B cell (primary cell): ENCODE measurements around the gene CASP8AP2. TPM values are rescaled to one million over a fixed set of nuclear protein-coding genes. Genes with fewer than 3 reads are reported as not detected.
A peak's percentile ranks its signal among the peaks of the same experiment; 100 is the strongest.

Experiments
- ATAC-seq: fragments of 200-7000 bp; cut with Tn5 transposase; one replicate; pipeline ENCODE4 v1.10.0; 2021; ENCODE audit warnings: low read depth, mild to moderate bottlenecking, moderate number of reproducible peaks, moderate library complexity
- CTCF ChIA-PET: fragments of 350-600 bp; sonication (Branson Sonifier 250); formaldehyde crosslinking; loops from one replicate; lab custom pipeline; 2021; ENCODE audit warnings: antibody characterized with exemption, inconsistent platforms; lab: Charles Lee
- POLR2A ChIA-PET: fragments of 350-600 bp; sonication (Branson Sonifier 250); formaldehyde crosslinking; loops from one replicate; lab custom pipeline; 2021; ENCODE audit warnings: antibody characterized with exemption; lab: Charles Lee
- DNase-seq: peaks from one replicate; pipeline ENCODE4 v3.0.0; 2013
- H2AFZ ChIP-seq: 2 replicates; pipeline ENCODE4 v1.6.1; 2012; ENCODE audit warnings: mild to moderate bottlenecking, low read depth, low read length; ENCODE audit not compliant: insufficient read depth, poor library complexity, severe bottlenecking
- H3K27ac ChIP-seq, 2 donors: 1 replicate in 1 of 2; 2 replicates in 1 of 2; pipeline ENCODE4 v1.5.1; 2012 to 2013; ENCODE audit warnings: low read length in 2 of 2, mild to moderate bottlenecking in 2 of 2, moderate library complexity in 1 of 2
- H3K27me3 ChIP-seq, 4 experiments: fragments of 200-600 bp in 1 of 4; sonication (generic) in 1 of 4; replicated peaks in 1 of 4; 1 replicate in 2 of 4; 2 replicates in 2 of 4; pipeline versions ENCODE4 v1.6.1 to v1.7.0; 2013 to 2016; ENCODE audit warnings: low read length in 3 of 4, mild to moderate bottlenecking in 2 of 4, mixed read lengths in 1 of 4, moderate library complexity in 1 of 4; ENCODE audit not compliant: insufficient read depth in 4 of 4, control insufficient read depth in 3 of 4; ENCODE audit errors: control extremely low read depth in 1 of 4
- H3K36me3 ChIP-seq, 2 experiments: replicated peaks in 1 of 2; 1 replicate in 1 of 2; 2 replicates in 1 of 2; pipeline versions ENCODE4 v1.6.1 to v1.7.1; 2013; ENCODE audit warnings: low read length in 1 of 2; ENCODE audit not compliant: insufficient read depth in 2 of 2, control insufficient read depth in 1 of 2; ENCODE audit errors: control extremely low read depth in 1 of 2, extremely low read depth in 1 of 2
- H3K4me1 ChIP-seq, 2 donors: fragments of 200-600 bp in 1 of 2; sonication (generic) in 1 of 2; 1 replicate in 1 of 2; 2 replicates in 1 of 2; pipeline versions ENCODE4 v1.5.1 to v1.6.1; 2013 to 2017; ENCODE audit warnings: low read length in 2 of 2; ENCODE audit not compliant: control insufficient read depth in 2 of 2, insufficient read depth in 2 of 2
- H3K4me2 ChIP-seq: replicated peaks from 2 replicates; pipeline ENCODE3; 2012; ENCODE audit warnings: mild to moderate bottlenecking, low read depth, low read length; ENCODE audit not compliant: poor library complexity, severe bottlenecking
- H3K4me3 ChIP-seq, 5 experiments: fragments of 200-600 bp in 1 of 5; sonication (generic) in 1 of 5; 1 replicate in 3 of 5; 2 replicates in 2 of 5; pipeline versions ENCODE4 v1.5.1 to v1.7.0; 2011 to 2016; ENCODE audit warnings: low read length in 4 of 5, mild to moderate bottlenecking in 4 of 5, low read depth in 2 of 5, control low read depth in 1 of 5, moderate library complexity in 1 of 5; ENCODE audit not compliant: insufficient read depth in 1 of 5; ENCODE audit errors: control extremely low read depth in 1 of 5, extremely low read depth in 1 of 5
- H3K79me2 ChIP-seq: fragments of 200-600 bp; sonication (generic); one replicate; pipeline ENCODE4 v1.6.0; 2016; ENCODE audit warnings: low read length; ENCODE audit not compliant: control insufficient read depth, insufficient read depth
- H3K9ac ChIP-seq: fragments of 200-600 bp; sonication (generic); 2 replicates; pipeline ENCODE4 v1.6.1; 2017; ENCODE audit warnings: mild to moderate bottlenecking, low read length, moderate library complexity
- H3K9me3 ChIP-seq, 3 donors: one replicate each; pipeline versions ENCODE4 v1.6.1 to v1.7.1; 2013; ENCODE audit warnings: low read length in 2 of 3; ENCODE audit not compliant: control insufficient read depth in 2 of 3, insufficient read depth in 1 of 3; ENCODE audit errors: control extremely low read depth in 1 of 3
- H4K20me1 ChIP-seq: 2 replicates; pipeline ENCODE4 v1.6.0; 2012; ENCODE audit warnings: mild to moderate bottlenecking, low read length; ENCODE audit not compliant: insufficient read depth, control insufficient read depth, poor library complexity, severe bottlenecking
- H3K27ac Mint-ChIP-seq: one replicate; pipeline ENCODE4 v1.8.0; 2021; ENCODE audit warnings: mixed read lengths
- H3K27me3 Mint-ChIP-seq: one replicate; pipeline ENCODE4 v1.8.0; 2021; ENCODE audit warnings: mixed read lengths
- H3K4me1 Mint-ChIP-seq: one replicate; pipeline ENCODE4 v1.8.0; 2021; ENCODE audit warnings: mixed read lengths
- H3K4me3 Mint-ChIP-seq: one replicate; pipeline ENCODE4 v1.8.0; 2021; ENCODE audit warnings: mixed read lengths
- H3K9me3 Mint-ChIP-seq: one replicate; pipeline ENCODE4 v1.8.0; 2022; ENCODE audit warnings: mixed read lengths; ENCODE audit not compliant: insufficient read depth
- EZH2 ChIP-seq: IDR thresholded peaks from 2 replicates; pipeline ENCODE4 v1.6.1; 2012; ENCODE audit warnings: borderline replicate concordance, low read depth, mild to moderate bottlenecking, moderate library complexity, low read length; ENCODE audit not compliant: insufficient read depth, poor library complexity, severe bottlenecking
- WGBS: methylation state at CpG from one replicate; pipeline ENCODE4 v1.1.5; 2013; ENCODE audit warnings: missing lambda C conversion rate; ENCODE audit not compliant: insufficient coverage; 5-methylcytosine and 5-hydroxymethylcytosine counted together
- intact Hi-C: fragments of 100-400 bp; cut with micrococcal nuclease; formaldehyde crosslinking; loops from one replicate; pipeline ENCODE4 v1.10.0; 2022
- polyA minus RNA-seq: library from RNA; depleted of rRNA, polyadenylated mRNA; stranded (reverse); fragments of >200 nt; gene quantifications from 2 replicates; pipeline ENCODE4 v1.2.3, GENCODE V29; 2012
- polyA plus RNA-seq: library from polyadenylated mRNA; depleted of rRNA; stranded (reverse); fragments of >200 nt; gene quantifications from 2 replicates; pipeline ENCODE4 v1.2.3, GENCODE V29; 2012
- total RNA-seq, 2 donors: library from RNA; stranded (reverse); fragments of 120-200 nt in 1 of 2; gene quantifications; 1 replicate in 1 of 2; 2 replicates in 1 of 2; pipeline versions ENCODE4 v1.2.3 to v1.2.4, GENCODE V29; 2013 to 2022
- TF ChIP-seq, protein P1 (sequence below): fragments of 200-600 bp; IDR thresholded peaks from one replicate; pipeline ENCODE4 v1.8.0; 2022; ENCODE audit warnings: antibody characterized with exemption, mild to moderate bottlenecking

CASP8AP2 gene
- total RNA-seq (30.6 and 32.1 TPM in 2 replicates), polyA plus RNA-seq (5.9 and 7.9 TPM in 2 replicates), polyA minus RNA-seq (8.9 and 11.3 TPM in 2 replicates)
- 33.4 TPM for total RNA-seq (2013)

DNA sequence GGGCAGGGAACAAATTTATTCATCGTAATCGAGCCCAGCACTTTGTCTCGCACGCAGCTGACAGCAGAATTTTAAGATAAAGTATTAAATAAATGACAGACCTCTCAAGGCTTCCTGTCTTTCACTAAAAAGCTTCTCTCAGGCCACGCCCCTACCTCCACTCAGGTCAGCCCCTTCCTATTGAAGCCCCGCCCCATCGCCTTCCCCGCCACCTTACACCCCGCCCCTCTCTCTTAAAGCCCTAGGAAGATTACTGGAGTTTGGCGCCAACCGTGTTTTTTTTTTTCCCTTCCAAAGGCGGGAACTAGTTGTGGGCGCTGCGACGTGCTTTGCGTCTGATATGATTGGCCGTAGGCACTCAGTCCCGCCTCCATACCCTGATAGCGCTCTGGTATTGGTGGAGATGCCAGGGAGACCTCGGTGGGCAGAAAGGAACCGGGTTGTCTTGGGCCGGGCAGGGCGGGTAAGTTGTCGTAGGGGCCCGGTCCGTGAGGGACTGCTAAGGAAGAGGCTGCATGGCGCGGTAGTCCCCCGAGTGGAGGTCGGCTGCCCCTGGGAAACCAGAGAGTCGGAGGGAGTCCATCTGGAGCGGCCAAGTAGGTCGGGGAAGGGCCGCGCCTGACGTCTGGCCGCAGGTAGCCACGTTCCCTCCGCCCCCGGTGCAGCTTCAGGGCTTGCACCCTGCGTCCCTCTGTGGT lies at the start of gene CASP8AP2:
TSS of gene CASP8AP2 (plus strand) at position 409 of the 698 bp plus-strand sequence.
- Histone ChIP-seq H3K4me3 (peak within 1 kb of the TSS; percentile 75 to 97 (median 79)), H3K9ac (peak within 1 kb of the TSS; percentile 73), H3K27me3 (no peaks in the 10 kb centered on the region), H3K4me2 (peak within 1 kb of the TSS; percentile 90), H3K9me3 (no peaks in the 10 kb centered on the region), H3K36me3 (peaks cover 0 to 8% of the 10 kb centered on the region in 2 experiments), H4K20me1 (peaks cover 8% of the 10 kb centered on the region), H3K4me1 (peaks cover 13 to 26% of the 10 kb centered on the region in 2 donors), H2AFZ (peak within 1 kb of the TSS; percentile 100), H3K79me2 (peaks cover 40% of the 10 kb centered on the region), H3K27ac (peak within 1 kb of the TSS; percentile 62 to 83)
- peak within 1 kb of the TSS; percentile 99 for H3K4me3 Mint-ChIP-seq
- H3K27me3 Mint-ChIP-seq: no peaks in the 10 kb centered on the region
- under 1% methylated on average over 31 of the region's 41 CpGs for WGBS
- TF ChIP-seq, protein P1, sequence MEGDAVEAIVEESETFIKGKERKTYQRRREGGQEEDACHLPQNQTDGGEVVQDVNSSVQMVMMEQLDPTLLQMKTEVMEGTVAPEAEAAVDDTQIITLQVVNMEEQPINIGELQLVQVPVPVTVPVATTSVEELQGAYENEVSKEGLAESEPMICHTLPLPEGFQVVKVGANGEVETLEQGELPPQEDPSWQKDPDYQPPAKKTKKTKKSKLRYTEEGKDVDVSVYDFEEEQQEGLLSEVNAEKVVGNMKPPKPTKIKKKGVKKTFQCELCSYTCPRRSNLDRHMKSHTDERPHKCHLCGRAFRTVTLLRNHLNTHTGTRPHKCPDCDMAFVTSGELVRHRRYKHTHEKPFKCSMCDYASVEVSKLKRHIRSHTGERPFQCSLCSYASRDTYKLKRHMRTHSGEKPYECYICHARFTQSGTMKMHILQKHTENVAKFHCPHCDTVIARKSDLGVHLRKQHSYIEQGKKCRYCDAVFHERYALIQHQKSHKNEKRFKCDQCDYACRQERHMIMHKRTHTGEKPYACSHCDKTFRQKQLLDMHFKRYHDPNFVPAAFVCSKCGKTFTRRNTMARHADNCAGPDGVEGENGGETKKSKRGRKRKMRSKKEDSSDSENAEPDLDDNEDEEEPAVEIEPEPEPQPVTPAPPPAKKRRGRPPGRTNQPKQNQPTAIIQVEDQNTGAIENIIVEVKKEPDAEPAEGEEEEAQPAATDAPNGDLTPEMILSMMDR: no peak
- TF ChIP-seq EZH2: no peak
- ATAC-seq (peak; percentile 93), DNase-seq (peak; percentile 98)
- intact Hi-C loops: loop anchor here (1.0 to 10.0 kb wide), 12 partner anchors 10 to 867 kb away; partner anchors contain the start of genes BACH2, LYRM2, MAP3K7 and MDN1
- no peaks in the 10 kb centered on the region for H3K9me3 Mint-ChIP-seq
- peak within 1 kb of the TSS; percentile 95 for H3K27ac Mint-ChIP-seq
- POLR2A ChIA-PET: interaction anchor here (0.5 to 2.2 kb wide), 5 partner anchors 10 to 539 kb away, joined by 3 to 34 read pairs (median 8); partner anchors contain the start of gene MDN1
- H3K4me1 Mint-ChIP-seq: peaks cover 28% of the 10 kb centered on the region
- CTCF ChIA-PET: interaction anchor here (0.6 to 2.4 kb wide), 8 partner anchors 9 to 695 kb away, joined by 3 to 22 read pairs (median 3); partner anchors contain the start of gene MDN1
